DOHH2 (cell line): Measurements from ENCODE around the gene CLIP2.

Source experiments
- H3F3A ChIP-seq: fragments of 200-600 bp; sonication (generic), shearing (Covaris generic); 2 replicates; pipeline ENCODE4 v1.6.0; 2016; ENCODE audit warnings: antibody characterized with exemption, mild to moderate bottlenecking; ENCODE audit not compliant: control insufficient read depth, insufficient read depth
- H3K27ac ChIP-seq: fragments of 200-600 bp; sonication (generic); 2 replicates; pipeline ENCODE4 v1.5.1; 2014; ENCODE audit warnings: low read depth, mild to moderate bottlenecking, low read length, moderate library complexity
- H3K27me3 ChIP-seq: fragments of 200-600 bp; sonication (generic); 2 replicates; pipeline ENCODE4 v1.6.1; 2014; ENCODE audit warnings: mild to moderate bottlenecking, low read length, mixed read lengths; ENCODE audit not compliant: control insufficient read depth
- H3K36me3 ChIP-seq: fragments of 200-600 bp; sonication (generic); 2 replicates; pipeline ENCODE4 v1.6.1; 2014; ENCODE audit warnings: mild to moderate bottlenecking, low read length, moderate library complexity, mixed read lengths; ENCODE audit not compliant: control insufficient read depth
- H3K4me1 ChIP-seq: fragments of 200-600 bp; sonication (generic); 2 replicates; pipeline ENCODE4 v1.6.1; 2014; ENCODE audit warnings: mild to moderate bottlenecking, low read length, mixed read lengths; ENCODE audit not compliant: control insufficient read depth
- H3K4me2 ChIP-seq: fragments of 200-600 bp; sonication (generic); 2 replicates; pipeline ENCODE4 v1.6.0; 2014; ENCODE audit warnings: mild to moderate bottlenecking, low read length, moderate library complexity
- H3K4me3 ChIP-seq: fragments of 200-600 bp; sonication (generic); 2 replicates; pipeline ENCODE4 v1.5.1; 2014; ENCODE audit warnings: mild to moderate bottlenecking, low read length, mixed read lengths
- H3K79me2 ChIP-seq: fragments of 200-600 bp; sonication (generic); 2 replicates; pipeline ENCODE4 v1.6.1; 2014; ENCODE audit warnings: mild to moderate bottlenecking, low read length, mixed read lengths; ENCODE audit not compliant: control insufficient read depth
- H3K9me2 ChIP-seq: fragments of 200-600 bp; sonication (generic); replicated peaks from 2 replicates; pipeline ENCODE4 v1.6.1; 2014; ENCODE audit warnings: mild to moderate bottlenecking, low read length, mixed read lengths; ENCODE audit not compliant: control insufficient read depth
- H3K9me3 ChIP-seq: fragments of 200-600 bp; sonication (generic); 2 replicates; pipeline ENCODE4 v1.6.1; 2014; ENCODE audit warnings: antibody characterized with exemption, low read length, mixed read lengths; ENCODE audit not compliant: control insufficient read depth, insufficient read depth
- H4K20me1 ChIP-seq: fragments of 200-600 bp; sonication (generic); 2 replicates; pipeline ENCODE4 v1.6.0; 2014; ENCODE audit warnings: low read depth, mild to moderate bottlenecking, antibody characterized with exemption, low read length, moderate library complexity; ENCODE audit not compliant: control insufficient read depth, insufficient read depth
- CTCF ChIP-seq: fragments of 200-600 bp; sonication (generic); IDR thresholded peaks from one replicate; pipeline ENCODE4 v1.5.1; 2014; ENCODE audit warnings: antibody characterized with exemption, mild to moderate bottlenecking, low read depth, low read length; ENCODE audit not compliant: poor library complexity, severe bottlenecking
- EZH2phosphoT487 ChIP-seq: fragments of 200-600 bp; sonication (generic); IDR thresholded peaks from 2 replicates; pipeline ENCODE4 v1.6.1; 2017; ENCODE audit warnings: borderline replicate concordance, mild to moderate bottlenecking, antibody characterized with exemption, low read length, moderate library complexity, mixed read lengths

CLIP2 gene

GRCh38 chr7:74452748-74453321 is 163.6 kb downstream of the CLIP2 start:
- H3K4me3 ChIP-seq: peak overlapping the region; percentile 78

DNA sequence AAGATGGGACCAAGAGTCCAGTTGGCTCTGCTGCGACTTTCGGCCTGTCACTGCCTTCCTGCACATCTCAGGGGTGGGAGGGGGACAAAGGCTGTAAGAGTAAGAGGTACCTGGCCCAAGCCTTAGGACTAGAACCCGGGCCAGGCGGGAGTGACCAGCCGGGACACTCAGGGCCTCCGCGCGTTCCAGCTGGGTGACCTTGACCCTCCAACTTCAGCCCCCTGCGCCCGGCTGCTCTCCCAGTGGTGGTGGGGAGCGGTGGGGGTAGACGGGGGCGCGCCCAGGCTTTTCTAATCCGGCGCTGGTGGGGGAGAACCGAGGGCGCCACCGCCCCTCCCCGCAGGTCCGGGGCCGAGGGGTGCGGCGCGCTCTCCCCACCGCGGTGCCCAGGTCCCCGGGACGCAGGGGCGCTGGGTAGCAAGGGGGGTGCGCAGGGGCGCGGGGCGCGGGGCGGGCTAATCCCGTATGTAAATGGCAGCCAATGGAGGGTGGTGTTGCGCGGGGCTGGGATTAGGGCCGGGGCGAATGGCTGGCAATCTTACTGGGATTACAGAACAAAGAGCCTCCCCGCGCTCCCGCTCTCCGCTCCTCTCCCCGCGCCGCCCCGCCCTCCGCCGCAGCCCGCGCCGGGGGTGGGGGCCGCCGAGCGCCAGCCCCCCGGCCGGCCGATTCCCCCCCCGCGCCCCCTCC is 164.3 kb downstream of the CLIP2 start, which contains the start of gene GTF2IRD1:
Gene GTF2IRD1 (plus strand): TSS at position 585 of the 690 bp plus-strand sequence. CDS start 54,175 bp downstream, outside the sequence.
- Histone ChIP-seq H3K4me2 (peak within 1 kb of the TSS; percentile 91), H3K9me2 (no peaks in the 10 kb centered on the region), H3F3A (peaks cover 13% of the 10 kb centered on the region), H3K79me2 (peaks cover 46% of the 10 kb centered on the region), H3K36me3 (peaks cover 8% of the 10 kb centered on the region), H3K27ac (peak within 1 kb of the TSS; percentile 16), H3K4me1 (peaks cover 57% of the 10 kb centered on the region), H3K27me3 (no peaks in the 10 kb centered on the region), H4K20me1 (no peaks in the 10 kb centered on the region), H3K9me3 (peaks cover 9% of the 10 kb centered on the region; the same call in 1 of the 2 replicates), H3K4me3 (peak within 1 kb of the TSS; percentile 78)
- TF ChIP-seq CTCF (no peak), EZH2phosphoT487 (no peak)

More at GRCh38 chr7:74452748-74453321, 163.6 kb downstream of the CLIP2 start:
- Histone ChIP-seq H3K4me2 (peak overlapping the region; percentile 91), H3K36me3 (peaks cover 4% of the 10 kb centered on the region), H3K4me1 (peaks cover 52% of the 10 kb centered on the region), H3K27ac (no peak overlapping the region), H3K27me3 (no peaks in the 10 kb centered on the region), H3F3A (peaks cover 13% of the 10 kb centered on the region), H3K9me2 (no peaks in the 10 kb centered on the region), H4K20me1 (no peaks in the 10 kb centered on the region), H3K9me3 (peaks cover 9% of the 10 kb centered on the region; the same call in 1 of the 2 replicates), H3K79me2 (peaks cover 40% of the 10 kb centered on the region)
- TF ChIP-seq EZH2phosphoT487: no peak

DNA sequence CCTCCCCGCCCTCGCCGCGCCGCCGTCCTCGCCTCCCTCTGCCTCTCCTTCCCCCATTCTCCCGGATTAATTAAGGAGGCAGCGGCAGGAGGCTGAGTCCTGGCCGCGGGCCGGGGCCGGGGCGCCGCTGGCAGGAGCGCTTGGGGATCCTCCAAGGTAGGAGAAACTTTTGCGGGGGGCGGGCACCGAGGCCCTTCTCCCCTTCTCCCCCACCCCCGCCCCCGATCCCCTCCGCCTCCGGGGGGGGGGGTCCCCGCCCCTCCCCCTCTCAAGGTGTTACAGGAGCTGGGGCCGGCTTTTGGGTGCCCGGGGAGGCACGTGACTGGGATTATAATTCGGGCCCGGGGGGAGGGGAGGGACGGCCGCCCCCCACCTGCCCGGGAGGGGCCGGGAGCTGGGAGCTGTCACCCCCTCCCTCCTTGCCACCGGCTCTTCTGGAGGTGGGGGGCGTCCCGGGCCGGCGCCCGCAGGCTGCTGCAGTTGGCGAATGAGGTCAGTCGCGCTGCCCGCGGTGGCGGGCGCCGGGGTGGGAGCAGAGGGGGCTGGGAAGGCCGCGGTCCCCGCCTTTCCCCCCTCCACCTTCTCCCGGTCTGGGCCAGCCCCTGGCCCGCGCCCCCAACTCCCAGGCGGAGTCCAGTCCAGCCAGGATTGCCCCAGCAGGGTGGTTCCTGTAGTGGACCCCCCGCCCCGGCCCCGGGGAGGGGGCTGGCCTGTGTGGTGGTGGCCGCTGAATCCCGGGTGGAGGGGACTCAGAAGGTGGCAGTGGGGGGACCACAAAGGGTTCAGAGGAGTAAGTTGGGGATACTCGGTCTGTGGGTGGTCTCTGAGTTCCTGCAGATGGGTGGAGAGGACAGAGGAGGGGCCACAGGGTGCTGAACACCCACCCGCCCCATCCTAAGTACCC is 165.1 kb downstream of the CLIP2 start:
- peaks cover 12% of the 10 kb centered on the region for H3F3A ChIP-seq
- H3K9me2 ChIP-seq: no peaks in the 10 kb centered on the region
- peaks cover 54% of the 10 kb centered on the region for H3K79me2 ChIP-seq
- H3K4me3 ChIP-seq: peak overlapping the region; percentile 78
- peaks cover 8% of the 10 kb centered on the region for H3K36me3 ChIP-seq
- peak overlapping the region; percentile 79 for H3K4me2 ChIP-seq
- H3K27me3 ChIP-seq: no peaks in the 10 kb centered on the region
- peak overlapping the region; percentile 16 for H3K27ac ChIP-seq
- H3K4me1 ChIP-seq: peaks cover 60% of the 10 kb centered on the region
- TF ChIP-seq CTCF (no peak), EZH2phosphoT487 (no peak)
- peaks cover 9% of the 10 kb centered on the region; the same call in 1 of the 2 replicates for H3K9me3 ChIP-seq
- no peaks in the 10 kb centered on the region for H4K20me1 ChIP-seq
